Karpas-422 (cell line): ENCODE data around the gene NEDD4L. TPM values are rescaled to one million over a fixed set of nuclear protein-coding genes. Genes with fewer than 3 reads are reported as not detected.

Source experiments
- DNase-seq: peaks from one replicate; pipeline ENCODE4 v3.0.0-alpha.2; 2015
- H2AFZ ChIP-seq: fragments of 200-600 bp; sonication (generic); 2 replicates; pipeline ENCODE4 v1.6.1; 2014; ENCODE audit warnings: antibody characterized with exemption, low read length, mixed read lengths
- H3K27ac ChIP-seq: fragments of 200-600 bp; sonication (generic); 2 replicates; pipeline ENCODE4 v1.5.1; 2014; ENCODE audit warnings: mild to moderate bottlenecking, low read length, moderate library complexity
- H3K27me3 ChIP-seq: fragments of 200-600 bp; sonication (generic); 2 replicates; pipeline ENCODE4 v1.6.1; 2014; ENCODE audit warnings: low read length, mixed read lengths
- H3K36me3 ChIP-seq: fragments of 200-600 bp; sonication (generic); 2 replicates; pipeline ENCODE4 v1.6.1; 2014; ENCODE audit warnings: low read length, mixed read lengths; ENCODE audit not compliant: insufficient read depth
- H3K4me1 ChIP-seq: fragments of 200-600 bp; sonication (generic); 2 replicates; pipeline ENCODE4 v1.6.1; 2014; ENCODE audit warnings: mild to moderate bottlenecking, low read length, mixed read lengths
- H3K4me2 ChIP-seq: fragments of 200-600 bp; sonication (generic); 2 replicates; pipeline ENCODE4 v1.6.1; 2014; ENCODE audit warnings: low read length, low read depth, mild to moderate bottlenecking; ENCODE audit not compliant: poor library complexity, severe bottlenecking
- H3K4me3 ChIP-seq: fragments of 200-600 bp; sonication (generic); 2 replicates; pipeline ENCODE4 v1.5.1; 2014; ENCODE audit warnings: mild to moderate bottlenecking, antibody characterized with exemption, low read length, mixed read lengths
- H3K79me2 ChIP-seq: fragments of 200-600 bp; sonication (generic); 2 replicates; pipeline ENCODE4 v1.6.1; 2014; ENCODE audit warnings: mild to moderate bottlenecking, low read length, mixed read lengths
- H3K9ac ChIP-seq: fragments of 200-600 bp; sonication (generic); 2 replicates; pipeline ENCODE4 v1.6.0; 2014; ENCODE audit warnings: low read length
- H3K9me2 ChIP-seq: fragments of 200-600 bp; sonication (generic), shearing (Covaris generic); replicated peaks from 2 replicates; pipeline ENCODE4 v1.6.0; 2014; ENCODE audit warnings: mild to moderate bottlenecking, low read length, moderate library complexity; ENCODE audit not compliant: insufficient read depth
- H3K9me3 ChIP-seq: fragments of 300-700, 200-600 bp; sonication (generic); 2 replicates; pipeline ENCODE4 v1.6.1; 2014; ENCODE audit warnings: low read length, mixed read lengths
- H4K20me1 ChIP-seq: fragments of 200-600 bp; sonication (generic); 2 replicates; pipeline ENCODE4 v1.6.1; 2014; ENCODE audit warnings: mild to moderate bottlenecking, antibody characterized with exemption, low read length, low read depth; ENCODE audit not compliant: insufficient read depth
- total RNA-seq: library from RNA; depleted of rRNA; stranded (reverse); fragments of >200 nt; shearing (Covaris generic); gene quantifications from 2 replicates; pipeline ENCODE4 v1.2.3, GENCODE V29; 2014; ENCODE audit warnings: low replicate concordance

The NEDD4L gene
- total RNA-seq, 1 experiment from 2014 or later = 17.1 TPM

DNA sequence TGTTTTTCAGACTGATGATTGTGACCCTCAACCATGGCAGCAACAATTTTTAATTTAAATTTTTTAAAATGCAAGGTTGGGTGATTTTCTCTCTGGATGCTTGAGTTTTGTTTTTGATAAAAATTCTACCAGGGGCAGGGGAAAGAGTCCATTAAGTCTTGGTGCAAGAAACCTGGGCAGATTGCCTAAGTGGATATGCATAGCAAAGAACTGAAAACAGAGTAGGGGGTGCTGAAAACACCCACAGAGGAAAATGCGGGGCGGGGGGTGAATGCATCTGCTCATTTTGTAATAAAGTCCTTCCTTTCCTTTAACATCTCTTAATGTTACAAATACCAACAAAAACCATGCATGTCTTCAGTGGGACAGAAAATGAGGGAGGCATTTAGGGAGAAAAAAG lies 138.0 kb downstream of the NEDD4L start:
- no peak for DNase-seq
- Histone ChIP-seq H3K4me3 (no peak overlapping the region), H3K27me3 (no peaks in the 10 kb centered on the region), H3K4me2 (no peak overlapping the region), H3K27ac (no peak overlapping the region), H3K79me2 (no peaks in the 10 kb centered on the region), H4K20me1 (peaks cover 16% of the 10 kb centered on the region), H3K9me3 (no peaks in the 10 kb centered on the region), H3K9ac (no peak overlapping the region), H2AFZ (no peak overlapping the region), H3K4me1 (no peaks in the 10 kb centered on the region; the same call in 1 of the 2 replicates), H3K36me3 (no peaks in the 10 kb centered on the region), H3K9me2 (no peaks in the 10 kb centered on the region)

- no peaks in the 10 kb centered on the region for H3K36me3 ChIP-seq
- no peak for DNase-seq
- H3K9me3 ChIP-seq = no peaks in the 10 kb centered on the region
- H3K79me2 ChIP-seq = no peaks in the 10 kb centered on the region
- no peak overlapping the region for H3K4me3 ChIP-seq
- H4K20me1 ChIP-seq = peaks cover 19% of the 10 kb centered on the region
- H2AFZ ChIP-seq = no peak overlapping the region
- no peaks in the 10 kb centered on the region for H3K27me3 ChIP-seq
- H3K27ac ChIP-seq = no peak overlapping the region
- peaks cover 3% of the 10 kb centered on the region; the same call in 1 of the 2 replicates for H3K4me1 ChIP-seq
- H3K4me2 ChIP-seq = no peak overlapping the region
- H3K9ac ChIP-seq = no peak overlapping the region
- H3K9me2 ChIP-seq = no peaks in the 10 kb centered on the region
Measured at GRCh38 chr18:58183226-58183625, 139.2 kb downstream of the NEDD4L start.

DNA sequence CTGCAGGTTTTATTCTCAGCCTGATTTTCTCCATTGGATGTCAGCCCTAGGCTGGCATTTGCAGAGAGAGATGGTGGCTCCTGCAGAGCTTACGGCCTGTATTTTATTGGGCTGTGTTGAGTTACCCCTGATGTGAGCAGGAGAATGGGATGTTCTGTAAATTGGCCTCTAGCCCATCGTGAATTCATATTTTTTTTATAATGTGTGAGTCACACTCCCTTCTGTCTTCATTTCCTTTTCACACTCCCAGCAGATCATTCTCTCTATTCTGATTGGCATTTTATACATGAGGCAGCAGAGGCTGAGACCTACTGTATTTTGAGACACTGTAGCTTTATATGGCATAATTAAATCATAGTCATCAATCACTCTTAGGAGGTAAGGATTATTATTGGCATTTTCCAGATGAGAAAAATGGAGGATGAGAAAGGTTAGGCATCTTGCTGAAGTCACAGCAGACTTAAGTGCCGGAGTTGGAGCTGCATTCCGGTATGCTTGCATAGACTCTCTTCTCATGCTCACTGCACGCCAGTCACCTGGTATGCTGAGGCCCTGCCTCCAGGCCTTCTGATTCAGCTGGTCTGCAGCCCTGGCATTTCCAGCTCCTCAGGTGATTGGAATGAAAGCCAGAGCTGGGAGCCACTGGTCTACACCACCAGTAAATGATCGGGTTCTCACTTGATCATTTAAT lies 142.4 kb downstream of the NEDD4L start:
- Histone ChIP-seq H3K79me2 (no peaks in the 10 kb centered on the region), H3K27me3 (no peaks in the 10 kb centered on the region), H4K20me1 (peaks cover 7% of the 10 kb centered on the region), H3K4me2 (no peak overlapping the region), H3K9me2 (no peaks in the 10 kb centered on the region), H2AFZ (no peak overlapping the region), H3K27ac (no peak overlapping the region), H3K4me3 (no peak overlapping the region), H3K9ac (no peak overlapping the region), H3K36me3 (no peaks in the 10 kb centered on the region), H3K4me1 (peaks cover 3% of the 10 kb centered on the region; the same call in 1 of the 2 replicates), H3K9me3 (no peaks in the 10 kb centered on the region)
- no peak for DNase-seq

GRCh38 chr18:58187674-58188073 lies 143.6 kb downstream of the NEDD4L start:
- H3K79me2 ChIP-seq = no peaks in the 10 kb centered on the region
- H3K9me2 ChIP-seq = no peaks in the 10 kb centered on the region
- H3K4me1 ChIP-seq = peaks cover 3% of the 10 kb centered on the region; the same call in 1 of the 2 replicates
- H2AFZ ChIP-seq = no peak overlapping the region
- H3K27me3 ChIP-seq = no peaks in the 10 kb centered on the region
- no peaks in the 10 kb centered on the region for H3K36me3 ChIP-seq
- H3K4me3 ChIP-seq = no peak overlapping the region
- H3K27ac ChIP-seq = no peak overlapping the region
- peaks cover 7% of the 10 kb centered on the region for H4K20me1 ChIP-seq
- no peak for DNase-seq
- H3K9ac ChIP-seq = no peak overlapping the region
- H3K4me2 ChIP-seq = no peak overlapping the region
- H3K9me3 ChIP-seq = no peaks in the 10 kb centered on the region

DNA sequence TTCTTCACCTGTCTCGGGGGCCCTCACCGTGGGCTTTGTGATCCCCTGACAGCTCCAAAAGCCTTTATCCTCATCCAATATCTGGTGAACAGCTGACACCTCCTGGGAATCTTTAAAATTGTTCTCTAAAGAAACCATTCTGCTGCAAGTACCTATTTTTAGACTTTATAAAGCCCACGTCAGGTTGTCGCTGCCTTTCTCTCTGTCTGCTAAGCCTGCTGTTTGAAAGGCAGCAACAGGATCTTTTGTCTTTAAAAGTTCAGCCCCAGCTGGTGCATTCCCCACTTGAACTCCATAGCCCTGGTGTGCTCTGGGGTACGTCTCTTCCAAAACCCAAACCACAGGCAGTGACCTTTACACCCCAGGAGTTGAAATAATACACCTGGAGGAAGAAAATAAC lies 145.0 kb downstream of the NEDD4L start:
- no peak overlapping the region for H3K27ac ChIP-seq
- no peaks in the 10 kb centered on the region for H3K9me3 ChIP-seq
- H3K4me3 ChIP-seq = no peak overlapping the region
- H3K79me2 ChIP-seq = no peaks in the 10 kb centered on the region
- no peaks in the 10 kb centered on the region for H3K9me2 ChIP-seq
- H4K20me1 ChIP-seq = peaks cover 7% of the 10 kb centered on the region
- H2AFZ ChIP-seq = no peak overlapping the region
- DNase-seq = no peak
- H3K4me1 ChIP-seq = peaks cover 3% of the 10 kb centered on the region; the same call in 1 of the 2 replicates
- no peak overlapping the region for H3K4me2 ChIP-seq
- H3K27me3 ChIP-seq = no peaks in the 10 kb centered on the region
- no peaks in the 10 kb centered on the region for H3K36me3 ChIP-seq
- H3K9ac ChIP-seq = no peak overlapping the region

- DNase-seq = no peak
- no peaks in the 10 kb centered on the region for H3K36me3 ChIP-seq
- H3K9me2 ChIP-seq = no peaks in the 10 kb centered on the region
- no peak overlapping the region for H3K4me3 ChIP-seq
- H3K9me3 ChIP-seq = no peaks in the 10 kb centered on the region
- H3K4me1 ChIP-seq = peaks cover 17% of the 10 kb centered on the region
- H4K20me1 ChIP-seq = peaks cover 7% of the 10 kb centered on the region
- H3K79me2 ChIP-seq = no peaks in the 10 kb centered on the region
- no peak overlapping the region for H3K27ac ChIP-seq
- no peak overlapping the region for H3K4me2 ChIP-seq
- no peak overlapping the region for H3K9ac ChIP-seq
- no peaks in the 10 kb centered on the region for H3K27me3 ChIP-seq
- H2AFZ ChIP-seq = no peak overlapping the region
Measured at GRCh38 chr18:58190842-58191530, 147.0 kb downstream of the NEDD4L start.

DNA sequence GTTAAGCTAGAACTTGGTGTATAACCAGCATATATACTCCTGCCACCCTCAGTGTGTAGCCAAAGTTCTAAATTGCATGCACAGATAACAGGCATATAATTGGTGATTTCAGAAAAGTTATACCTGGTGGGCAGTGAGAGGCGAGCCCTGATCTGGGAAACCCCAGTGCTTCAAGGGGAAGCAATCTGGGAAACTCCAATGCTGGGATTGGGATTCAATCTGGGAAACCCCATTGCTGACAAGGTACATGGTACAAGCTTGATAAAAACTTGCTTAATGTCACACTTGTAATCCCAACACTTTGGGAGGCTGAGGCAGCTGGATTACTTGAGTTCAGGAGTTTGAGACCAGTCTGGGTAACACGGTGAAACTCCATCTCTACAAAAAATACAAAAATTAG lies 147.6 kb downstream of the NEDD4L start:
- no peaks in the 10 kb centered on the region for H3K9me3 ChIP-seq
- H3K36me3 ChIP-seq = no peaks in the 10 kb centered on the region
- no peak overlapping the region for H2AFZ ChIP-seq
- H3K79me2 ChIP-seq = no peaks in the 10 kb centered on the region
- peaks cover 18% of the 10 kb centered on the region for H3K4me1 ChIP-seq
- H4K20me1 ChIP-seq = peaks cover 6% of the 10 kb centered on the region
- no peak overlapping the region for H3K9ac ChIP-seq
- no peak overlapping the region for H3K4me3 ChIP-seq
- no peak overlapping the region for H3K4me2 ChIP-seq
- H3K9me2 ChIP-seq = no peaks in the 10 kb centered on the region
- H3K27ac ChIP-seq = no peak overlapping the region
- H3K27me3 ChIP-seq = no peaks in the 10 kb centered on the region
- DNase-seq = no peak

GRCh38 chr18:58192519-58192918 lies 148.5 kb downstream of the NEDD4L start:
- H3K9me3 ChIP-seq = no peaks in the 10 kb centered on the region
- H4K20me1 ChIP-seq = no peaks in the 10 kb centered on the region; the same call in 1 of the 2 replicates
- no peak overlapping the region for H2AFZ ChIP-seq
- no peak overlapping the region for H3K27ac ChIP-seq
- H3K27me3 ChIP-seq = no peaks in the 10 kb centered on the region
- no peaks in the 10 kb centered on the region for H3K36me3 ChIP-seq
- H3K79me2 ChIP-seq = no peaks in the 10 kb centered on the region
- H3K4me3 ChIP-seq = no peak overlapping the region
- peaks cover 17% of the 10 kb centered on the region for H3K4me1 ChIP-seq
- no peak overlapping the region for H3K4me2 ChIP-seq
- no peaks in the 10 kb centered on the region for H3K9me2 ChIP-seq
- H3K9ac ChIP-seq = no peak overlapping the region
- no peak for DNase-seq
